HG03280 (cell line): ENCODE measurements around the gene SETBP1.

Experiments
- ATAC-seq: cut with Tn5 transposase; IDR thresholded peaks from one replicate; pipeline ENCODE4 v1.9.1; 2021; ENCODE audit warnings: mild to moderate bottlenecking, moderate library complexity; ENCODE audit not compliant: unreplicated experiment

Gene SETBP1

DNA sequence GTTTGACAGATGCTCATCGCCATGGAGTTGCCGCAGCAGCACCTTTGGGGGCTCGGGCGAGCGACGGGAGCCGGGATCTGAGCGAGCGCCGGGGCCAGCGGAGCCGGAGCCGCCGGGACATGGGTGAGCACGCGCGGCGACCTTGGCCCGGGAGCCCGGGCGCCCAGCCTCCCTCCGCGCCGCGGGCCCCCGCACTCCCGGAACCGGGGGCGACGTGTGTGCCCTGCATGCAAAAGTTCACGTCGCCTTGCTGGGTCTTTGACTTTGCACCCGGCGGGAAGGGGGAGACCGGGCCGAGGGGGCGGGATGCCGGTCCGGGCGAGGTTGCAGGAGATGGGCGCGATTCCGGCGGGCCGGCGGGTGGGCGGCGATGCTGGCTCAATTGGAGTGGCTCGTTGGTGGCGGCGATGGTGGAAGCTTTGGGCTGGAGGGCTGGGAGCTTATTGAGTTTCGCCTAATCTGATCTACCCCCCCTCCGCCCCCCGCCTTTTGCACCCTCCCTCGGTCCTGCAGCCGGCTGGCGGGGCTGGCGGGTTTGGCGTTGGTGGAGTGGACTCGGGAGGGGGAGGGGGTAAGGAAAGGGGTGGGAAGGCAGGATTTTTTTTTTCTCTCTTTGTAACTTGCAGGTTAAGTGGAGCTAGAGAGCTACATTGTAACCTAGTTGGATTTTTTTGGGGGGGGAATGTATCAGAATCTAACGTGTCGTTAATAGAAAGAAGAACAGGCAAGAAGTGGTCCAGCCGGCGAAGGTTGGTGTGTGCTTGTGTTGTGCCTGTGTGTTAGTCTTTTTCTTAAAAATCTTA lies at the start of gene SETBP1:
Gene SETBP1 (plus strand): TSS at position 616 of the 803 bp plus-strand sequence. CDS start 20,459 bp downstream, outside the sequence.
- ATAC-seq: peak; percentile 19

GRCh38 chr18:44632469-44633145 lies 48.1 kb upstream of the SETBP1 start:
- no peak for ATAC-seq

DNA sequence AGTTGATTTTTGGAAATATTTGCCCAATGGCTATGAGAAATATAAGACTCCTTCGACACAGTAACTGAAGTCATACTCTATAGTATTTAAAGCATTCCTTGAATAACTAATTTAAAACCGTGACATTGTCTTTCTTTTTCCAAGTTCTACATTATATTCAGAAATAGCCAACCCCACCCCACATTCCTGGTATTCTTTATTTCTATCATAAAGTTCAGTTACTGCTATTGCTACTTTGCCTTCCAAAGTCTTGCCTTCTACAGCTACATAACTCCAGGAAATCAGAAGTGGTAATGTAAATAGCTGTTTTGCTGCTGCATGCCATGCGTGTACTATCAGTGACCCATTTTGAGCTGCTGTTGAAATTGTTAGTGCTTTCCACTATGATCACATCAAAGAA lies 45.1 kb upstream of the SETBP1 start:
- ATAC-seq: no peak

GRCh38 chr18:44636241-44636640 lies 44.4 kb upstream of the SETBP1 start:
- ATAC-seq: no peak

GRCh38 chr18:44637210-44638033 lies 43.3 kb upstream of the SETBP1 start:
- ATAC-seq: no peak

GRCh38 chr18:44638034-44638540 lies 42.6 kb upstream of the SETBP1 start:
- ATAC-seq: no peak

DNA sequence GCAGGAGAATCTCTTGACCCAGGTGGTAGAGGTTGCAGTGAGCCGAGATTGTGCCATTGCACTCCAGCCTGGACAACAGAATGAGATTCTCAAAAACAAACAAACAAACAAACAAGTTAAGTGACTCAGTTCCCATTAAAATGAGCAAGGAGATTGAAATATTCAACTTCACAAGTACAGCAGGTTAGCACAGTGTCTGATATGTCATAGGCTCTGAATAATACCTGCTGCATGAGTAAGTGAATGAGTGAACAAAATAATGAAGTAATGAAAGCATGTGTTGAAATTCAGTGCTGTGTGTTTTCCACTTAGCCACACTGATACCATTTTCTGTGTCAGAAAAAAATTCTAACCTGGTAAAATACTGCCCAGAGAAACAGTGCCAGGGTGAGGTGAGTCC lies 41.9 kb upstream of the SETBP1 start:
- ATAC-seq: no peak

GRCh38 chr18:44643004-44643403 lies 37.7 kb upstream of the SETBP1 start:
- ATAC-seq: no peak

DNA sequence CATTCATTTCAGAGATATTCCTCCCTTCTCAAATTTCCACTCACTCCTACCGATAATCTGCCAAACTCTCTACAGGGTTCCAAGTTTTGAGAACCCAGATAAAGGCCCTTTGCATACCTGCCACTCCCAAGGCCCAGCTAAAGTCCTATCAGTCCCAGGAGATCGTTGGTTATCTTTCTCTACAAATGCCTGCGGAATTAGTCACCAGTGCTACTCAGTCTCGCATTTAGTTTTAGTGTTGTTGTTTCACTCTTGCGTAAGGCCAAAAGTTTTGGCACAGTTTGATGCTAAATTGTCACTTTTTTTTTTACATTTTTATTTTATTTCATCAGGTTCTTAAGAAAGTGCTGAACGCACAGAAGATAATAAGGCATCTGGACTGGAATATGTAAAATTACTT lies 29.2 kb upstream of the SETBP1 start:
- ATAC-seq: no peak

GRCh38 chr18:44651918-44652572 lies 28.6 kb upstream of the SETBP1 start:
- no peak for ATAC-seq

- no peak for ATAC-seq
Observed at GRCh38 chr18:44652722-44653121, 28.0 kb upstream of the SETBP1 start.

- ATAC-seq: no peak
Observed at GRCh38 chr18:44654573-44654972, 26.1 kb upstream of the SETBP1 start.

- ATAC-seq: no peak
Observed at GRCh38 chr18:44655435-44655834, 25.3 kb upstream of the SETBP1 start.

GRCh38 chr18:44659771-44660170 lies 20.9 kb upstream of the SETBP1 start:
- ATAC-seq: no peak

GRCh38 chr18:44668270-44668975 lies 12.3 kb upstream of the SETBP1 start:
- no peak for ATAC-seq

DNA sequence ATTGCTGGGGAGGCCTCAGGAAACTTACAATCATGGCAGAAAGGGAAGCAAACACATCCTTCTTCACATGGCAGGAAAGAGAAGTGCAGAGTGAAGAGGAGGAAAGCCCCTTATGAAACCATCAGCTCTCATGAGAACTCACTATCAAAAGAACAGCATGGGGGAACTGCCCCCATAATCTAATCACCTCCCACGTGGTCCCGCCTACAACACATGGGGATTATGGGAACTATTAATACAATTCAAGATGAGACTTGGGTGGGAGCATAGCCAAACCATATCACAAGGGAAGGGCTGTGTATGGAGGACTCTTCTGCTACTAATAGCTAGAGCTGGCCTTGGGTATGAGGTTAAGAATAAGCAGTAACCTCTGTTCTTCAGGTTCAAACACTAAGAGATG lies 8.8 kb upstream of the SETBP1 start:
- no peak for ATAC-seq

DNA sequence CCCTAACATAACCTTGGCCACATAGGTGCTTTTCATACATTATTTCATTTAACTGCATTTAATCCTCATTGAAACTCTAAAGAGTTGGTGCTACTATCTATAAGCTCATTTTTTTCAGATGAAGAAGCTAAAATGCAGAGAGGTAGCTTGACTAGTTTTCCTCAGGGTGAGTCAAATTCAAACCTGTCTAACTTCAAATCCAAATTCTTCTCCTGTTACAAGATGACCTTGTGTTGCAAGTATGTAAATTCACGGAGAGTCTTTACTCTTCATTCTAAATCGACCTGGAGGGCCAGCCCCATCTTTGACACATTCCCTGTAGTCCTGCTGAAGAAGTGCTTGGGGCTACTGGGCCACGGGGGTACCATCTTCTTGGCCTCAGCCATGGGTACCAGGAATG lies 8.2 kb upstream of the SETBP1 start:
- no peak for ATAC-seq

- no peak for ATAC-seq
Observed at GRCh38 chr18:44673256-44673880, 7.3 kb upstream of the SETBP1 start.

GRCh38 chr18:44677933-44678332 lies 2.8 kb upstream of the SETBP1 start:
- ATAC-seq: no peak

DNA sequence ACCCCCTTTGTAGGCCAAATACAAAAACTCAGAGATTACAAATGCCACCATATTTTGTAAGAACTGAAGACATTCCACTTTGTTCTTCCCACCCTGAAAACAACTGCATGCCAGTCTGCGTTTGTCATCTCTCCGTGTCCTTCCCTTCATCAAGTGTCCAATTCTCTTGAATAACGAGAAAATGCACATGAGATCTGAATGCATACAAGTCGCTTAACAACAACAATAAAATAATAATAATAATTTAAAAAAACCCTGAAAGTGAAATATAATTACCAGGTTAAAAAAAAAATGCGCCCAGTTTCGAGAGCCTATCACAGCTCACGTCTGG lies 2.0 kb upstream of the SETBP1 start:
- ATAC-seq: no peak
